ENCODE results near the gene SHD. TPM values are rescaled to one million over a fixed set of nuclear protein-coding genes. Genes with fewer than 3 reads are reported as not detected.

The SHD gene
- total RNA-seq, 2 donors from 2014 or later: not detected

Other genes with a start within 250 kb of the SHD start
- 10 to 100 TPM; 41.8 to 50.6 TPM for gene ZBTB7A, start 212.4 kb upstream of the SHD start, total RNA-seq
- gene MAP2K2, start 155.1 kb upstream of the SHD start, total RNA-seq: 10 to 100 TPM; 82.8 to 88.4 TPM
- gene CREB3L3, start 125.6 kb upstream of the SHD start, total RNA-seq: not detected
- 10 to 100 TPM; 16.4 to 18.4 TPM for gene SIRT6, start 96.7 kb upstream of the SHD start, total RNA-seq
- under 1 TPM; 0.69 to 1.00 TPM for gene ANKRD24, start 96.6 kb upstream of the SHD start, total RNA-seq
- 1 to 10 TPM; 2.0 to 4.6 TPM for gene EBI3, start 49.7 kb upstream of the SHD start, total RNA-seq
- gene YJU2, start 32.2 kb upstream of the SHD start, total RNA-seq: 10 to 100 TPM; 12.3 to 12.8 TPM
- gene TMIGD2, start 23.1 kb downstream of the SHD start, total RNA-seq: under 1 TPM in 1 of 2 donors, not detected in 1; 0.38 TPM
- gene FSD1, start 25.3 kb downstream of the SHD start, total RNA-seq: not detected
- 1 to 10 TPM; 2.1 to 2.7 TPM for gene STAP2, start 59.6 kb downstream of the SHD start, total RNA-seq
- gene MPND, start 64.3 kb downstream of the SHD start, total RNA-seq: 10 to 100 TPM; 11.2 to 12.1 TPM
- gene SH3GL1, start 121.3 kb downstream of the SHD start, total RNA-seq: 10 to 100 TPM; 77.5 to 88.8 TPM
- 1 to 10 TPM; 6.0 to 9.5 TPM for gene CHAF1A, start 123.4 kb downstream of the SHD start, total RNA-seq
- 10 to 100 TPM; 85.1 to 85.5 TPM for gene UBXN6, start 178.5 kb downstream of the SHD start, total RNA-seq
- gene HDGFL2, start 193.0 kb downstream of the SHD start, total RNA-seq: 10 to 100 TPM; 24.6 to 28.1 TPM
- 10 to 100 TPM; 21.4 to 25.2 TPM for gene PLIN4, start 239.2 kb downstream of the SHD start, total RNA-seq